ENCODE results near the gene FEN1. TPM values are rescaled to one million over a fixed set of nuclear protein-coding genes. Genes with fewer than 3 reads are reported as not detected.

FEN1 gene
- total RNA-seq, 1 donor from 2014 or later = 19.8 TPM

DNA sequence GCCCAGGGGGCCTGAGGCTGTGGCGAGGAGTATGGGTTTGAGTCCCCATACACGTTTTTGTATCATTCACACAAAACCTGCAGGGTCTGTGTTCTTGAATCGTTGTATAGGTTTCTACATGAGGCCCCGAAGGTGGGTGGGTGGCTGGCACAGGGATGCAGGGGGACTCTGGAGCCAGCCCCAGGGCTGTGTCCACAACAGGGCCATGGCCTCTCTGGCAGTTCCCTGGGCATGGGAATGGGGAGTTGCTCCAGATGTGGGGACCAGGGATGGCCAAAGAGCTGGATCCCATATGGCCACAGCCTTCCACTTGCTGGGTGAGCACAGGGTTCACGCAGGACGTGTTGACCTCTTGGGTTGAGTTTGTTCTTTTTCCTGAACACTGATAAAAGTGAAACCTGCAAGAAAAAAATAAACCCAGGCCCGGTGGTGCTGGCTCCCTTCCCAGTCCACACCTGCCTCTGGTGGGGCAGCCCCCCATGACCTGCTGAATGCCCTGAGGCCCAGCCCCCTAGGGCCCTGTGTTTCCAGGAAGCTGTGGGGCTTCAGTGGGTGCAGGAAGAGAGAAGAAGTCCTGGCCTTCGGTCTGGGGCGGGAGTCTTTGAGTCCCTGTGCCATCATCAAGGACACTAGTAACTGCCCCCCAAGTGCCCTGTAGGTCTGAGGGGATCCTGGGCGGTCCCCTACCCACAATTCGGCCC lies 24.2 kb upstream of the FEN1 start:
- DNase-seq (ENCODE audit: extremely low spot score, unreplicated experiment) = no peak
- Mint-ChIP-seq H3K4me3 (ENCODE audit: unreplicated experiment) (no peak overlapping the region), H3K27me3 (ENCODE audit: unreplicated experiment) (no peaks in the 10 kb centered on the region), H3K27ac (ENCODE audit: unreplicated experiment) (no peak overlapping the region), H3K36me3 (ENCODE audit: unreplicated experiment) (no peaks in the 10 kb centered on the region), H3K4me1 (ENCODE audit: unreplicated experiment) (peaks cover 5% of the 10 kb centered on the region), H3K9me3 (ENCODE audit: unreplicated experiment) (no peaks in the 10 kb centered on the region)
- TF ChIP-seq, protein P1, sequence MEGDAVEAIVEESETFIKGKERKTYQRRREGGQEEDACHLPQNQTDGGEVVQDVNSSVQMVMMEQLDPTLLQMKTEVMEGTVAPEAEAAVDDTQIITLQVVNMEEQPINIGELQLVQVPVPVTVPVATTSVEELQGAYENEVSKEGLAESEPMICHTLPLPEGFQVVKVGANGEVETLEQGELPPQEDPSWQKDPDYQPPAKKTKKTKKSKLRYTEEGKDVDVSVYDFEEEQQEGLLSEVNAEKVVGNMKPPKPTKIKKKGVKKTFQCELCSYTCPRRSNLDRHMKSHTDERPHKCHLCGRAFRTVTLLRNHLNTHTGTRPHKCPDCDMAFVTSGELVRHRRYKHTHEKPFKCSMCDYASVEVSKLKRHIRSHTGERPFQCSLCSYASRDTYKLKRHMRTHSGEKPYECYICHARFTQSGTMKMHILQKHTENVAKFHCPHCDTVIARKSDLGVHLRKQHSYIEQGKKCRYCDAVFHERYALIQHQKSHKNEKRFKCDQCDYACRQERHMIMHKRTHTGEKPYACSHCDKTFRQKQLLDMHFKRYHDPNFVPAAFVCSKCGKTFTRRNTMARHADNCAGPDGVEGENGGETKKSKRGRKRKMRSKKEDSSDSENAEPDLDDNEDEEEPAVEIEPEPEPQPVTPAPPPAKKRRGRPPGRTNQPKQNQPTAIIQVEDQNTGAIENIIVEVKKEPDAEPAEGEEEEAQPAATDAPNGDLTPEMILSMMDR (IDR thresholded peaks at IDR 0.05) = no peak

DNA sequence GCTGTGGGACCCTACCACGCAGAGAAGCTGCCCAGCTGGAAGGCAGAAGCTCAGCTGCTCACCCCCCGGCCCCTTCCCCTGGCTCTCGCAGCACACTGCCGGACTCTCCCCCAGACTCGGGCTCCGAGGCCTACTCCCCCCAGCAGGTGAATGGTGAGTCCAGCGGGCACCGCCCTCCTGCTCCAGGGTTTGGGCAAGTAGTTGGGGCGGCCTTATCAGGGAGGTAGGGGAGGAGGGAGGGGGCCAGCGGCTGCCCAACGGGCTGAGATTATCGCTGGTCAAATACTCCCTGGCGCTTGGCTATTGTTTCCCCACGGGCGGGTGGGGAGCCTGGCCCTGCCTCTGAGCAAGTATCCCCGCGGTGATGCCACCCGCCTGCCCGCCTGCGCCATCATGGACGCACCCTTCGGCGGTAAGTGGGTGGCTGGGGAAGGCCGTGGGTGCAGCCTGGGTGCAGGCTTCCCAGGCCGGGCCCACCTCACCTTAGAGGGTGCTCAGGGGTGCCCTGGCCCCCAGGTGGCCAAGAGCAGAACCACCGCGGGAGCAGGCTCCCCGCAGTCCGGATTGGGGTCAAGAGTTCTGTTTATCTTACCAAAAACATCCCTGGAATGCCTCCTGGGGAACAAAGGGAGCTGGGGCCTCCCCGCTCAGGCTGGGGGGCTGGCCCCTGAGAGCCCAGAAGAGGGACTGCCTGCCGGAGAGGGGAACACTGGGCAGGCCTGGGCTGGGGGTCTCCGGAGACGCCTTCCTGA lies 23.4 kb upstream of the FEN1 start:
- TF ChIP-seq, protein P1 (IDR thresholded peaks at IDR 0.05) = no peak
- no peak for DNase-seq (ENCODE audit: extremely low spot score, unreplicated experiment)
- no peak overlapping the region for H3K27ac Mint-ChIP-seq (ENCODE audit: unreplicated experiment)
- peaks cover 5% of the 10 kb centered on the region for H3K4me1 Mint-ChIP-seq (ENCODE audit: unreplicated experiment)
- H3K27me3 Mint-ChIP-seq (ENCODE audit: unreplicated experiment) = no peaks in the 10 kb centered on the region
- no peaks in the 10 kb centered on the region for H3K9me3 Mint-ChIP-seq (ENCODE audit: unreplicated experiment)
- H3K4me3 Mint-ChIP-seq (ENCODE audit: unreplicated experiment) = no peak overlapping the region
- H3K36me3 Mint-ChIP-seq (ENCODE audit: unreplicated experiment) = no peaks in the 10 kb centered on the region

DNA sequence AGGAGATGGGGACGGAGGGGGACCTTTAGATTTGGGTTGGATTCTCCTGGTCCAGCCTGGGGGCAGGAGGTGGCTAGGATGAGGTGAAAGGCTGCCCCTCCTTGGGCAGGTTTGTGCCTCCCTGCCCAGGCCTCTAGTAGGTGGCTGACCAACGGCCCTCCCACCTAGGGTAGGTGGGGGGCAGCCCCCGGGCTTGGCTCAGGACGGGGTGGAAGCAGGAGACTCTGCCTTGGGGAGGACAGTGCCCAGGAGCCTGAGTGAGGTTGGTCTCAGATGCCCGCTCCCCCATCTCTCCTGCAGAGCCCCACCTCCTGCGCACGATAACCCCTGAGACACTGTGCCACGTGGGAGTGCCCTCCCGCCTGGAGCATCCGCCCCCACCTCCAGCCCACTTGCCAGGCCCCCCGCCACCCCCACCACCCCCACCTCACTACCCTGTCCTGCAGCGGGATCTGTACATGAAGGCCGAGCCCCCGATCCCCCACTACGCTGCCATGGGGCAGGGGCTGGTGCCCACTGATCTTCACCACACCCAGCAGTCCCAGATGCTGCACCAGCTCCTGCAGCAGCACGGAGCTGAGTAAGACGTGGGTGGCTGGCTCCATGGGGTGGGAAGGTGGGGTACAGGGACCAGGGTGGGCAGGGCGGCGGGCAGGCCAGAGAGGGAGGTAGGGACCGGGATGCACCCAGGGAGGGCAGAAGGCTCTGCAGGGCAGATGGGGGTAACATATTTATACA lies 22.6 kb upstream of the FEN1 start:
- Mint-ChIP-seq H3K27ac (ENCODE audit: unreplicated experiment) (no peak overlapping the region), H3K9me3 (ENCODE audit: unreplicated experiment) (no peaks in the 10 kb centered on the region), H3K36me3 (ENCODE audit: unreplicated experiment) (no peaks in the 10 kb centered on the region), H3K4me3 (ENCODE audit: unreplicated experiment) (no peak overlapping the region), H3K4me1 (ENCODE audit: unreplicated experiment) (peaks cover 5% of the 10 kb centered on the region), H3K27me3 (ENCODE audit: unreplicated experiment) (no peaks in the 10 kb centered on the region)
- TF ChIP-seq, protein P1 (IDR thresholded peaks at IDR 0.05) = no peak
- DNase-seq (ENCODE audit: extremely low spot score, unreplicated experiment) = no peak

DNA sequence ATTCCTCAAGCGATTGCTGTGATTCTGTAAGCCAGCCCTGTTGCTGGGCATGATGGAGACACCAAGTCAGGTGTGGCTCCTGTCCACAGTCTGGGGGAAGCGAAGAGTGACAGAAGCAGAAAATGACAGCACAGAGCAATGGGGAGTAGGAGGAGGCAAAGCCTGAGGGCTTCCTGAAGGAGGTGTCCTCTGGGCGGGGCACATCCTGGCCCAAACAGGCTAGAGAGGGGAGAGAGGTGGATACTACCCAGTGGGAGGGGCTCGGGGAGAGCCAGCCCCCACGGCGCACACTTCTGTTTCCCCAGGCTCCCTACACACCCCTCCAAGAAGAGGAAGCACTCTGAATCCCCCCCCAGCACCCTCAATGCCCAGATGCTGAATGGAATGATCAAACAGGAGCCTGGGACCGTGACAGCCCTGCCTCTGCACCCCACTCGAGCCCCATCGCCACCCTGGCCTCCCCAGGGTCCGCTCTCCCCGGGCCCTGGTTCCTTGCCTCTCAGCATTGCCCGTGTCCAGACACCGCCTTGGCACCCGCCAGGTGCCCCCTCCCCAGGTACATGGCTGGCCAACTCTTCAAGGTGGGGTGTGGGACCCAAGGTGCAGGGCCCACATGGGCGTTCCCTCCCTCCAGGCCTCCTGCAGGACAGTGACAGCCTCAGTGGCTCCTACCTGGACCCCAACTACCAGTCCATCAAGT lies 21.4 kb upstream of the FEN1 start:
- H3K36me3 Mint-ChIP-seq (ENCODE audit: unreplicated experiment) = no peaks in the 10 kb centered on the region
- TF ChIP-seq, protein P1 (IDR thresholded peaks at IDR 0.05) = no peak
- peaks cover 5% of the 10 kb centered on the region for H3K4me1 Mint-ChIP-seq (ENCODE audit: unreplicated experiment)
- no peaks in the 10 kb centered on the region for H3K27me3 Mint-ChIP-seq (ENCODE audit: unreplicated experiment)
- no peak overlapping the region for H3K4me3 Mint-ChIP-seq (ENCODE audit: unreplicated experiment)
- no peak for DNase-seq (ENCODE audit: extremely low spot score, unreplicated experiment)
- H3K9me3 Mint-ChIP-seq (ENCODE audit: unreplicated experiment) = no peaks in the 10 kb centered on the region
- H3K27ac Mint-ChIP-seq (ENCODE audit: unreplicated experiment) = no peak overlapping the region
